Liver (tissue), 9 donors: ENCODE results near the gene DZIP1. TPM values are rescaled to one million over a fixed set of nuclear protein-coding genes. Genes with fewer than 3 reads are reported as not detected.

Experiments used
- DNase-seq: peaks from one replicate; pipeline ENCODE4 v3.0.0-alpha.2; 2017; ENCODE audit warnings: low spot score
- H3K27ac ChIP-seq, 2 donors: one replicate each; pipeline ENCODE4 v1.7.0; 2013; ENCODE audit warnings: inconsistent platforms in 2 of 2, low read length in 2 of 2, control low read depth in 1 of 2, low read depth in 1 of 2, mild to moderate bottlenecking in 1 of 2
- H3K27me3 ChIP-seq, 4 donors: one replicate each; pipeline versions ENCODE4 v1.6.1 to v1.7.0; 2013; ENCODE audit warnings: low read length in 3 of 4, inconsistent platforms in 1 of 4, mild to moderate bottlenecking in 1 of 4, moderate library complexity in 1 of 4; ENCODE audit not compliant: control insufficient read depth in 4 of 4, insufficient read depth in 4 of 4
- H3K36me3 ChIP-seq, 4 donors: one replicate each; pipeline versions ENCODE4 v1.6.1 to v1.7.0; 2013; ENCODE audit warnings: low read length in 3 of 4, mild to moderate bottlenecking in 3 of 4, low read depth in 1 of 4, moderate library complexity in 1 of 4; ENCODE audit not compliant: control insufficient read depth in 4 of 4, insufficient read depth in 3 of 4
- H3K4me1 ChIP-seq, 4 donors: one replicate each; pipeline versions ENCODE4 v1.6.1 to v1.7.0; 2013; ENCODE audit warnings: low read length in 3 of 4, mild to moderate bottlenecking in 3 of 4, moderate library complexity in 1 of 4; ENCODE audit not compliant: control insufficient read depth in 4 of 4, insufficient read depth in 4 of 4
- H3K4me3 ChIP-seq, 3 donors: one replicate each; pipeline versions ENCODE4 v1.6.1 to v1.7.0; 2013; ENCODE audit warnings: low read length in 3 of 3, control low read depth in 1 of 3, low read depth in 1 of 3, mild to moderate bottlenecking in 1 of 3
- H3K9ac ChIP-seq, 2 donors: one replicate each; pipeline ENCODE4 v1.7.0; 2013; ENCODE audit warnings: low read length in 2 of 2, mild to moderate bottlenecking in 2 of 2, moderate library complexity in 2 of 2, control low read depth in 1 of 2, low read depth in 1 of 2
- H3K9me3 ChIP-seq, 4 donors: one replicate each; pipeline versions ENCODE4 v1.6.1 to v1.7.0; 2013; ENCODE audit warnings: low read length in 3 of 4; ENCODE audit not compliant: control insufficient read depth in 4 of 4
- CTCF ChIP-seq: fragments of 150-350 bp; IDR thresholded peaks from 2 replicates; pipeline ENCODE4 v1.5.1; 2017; ENCODE audit warnings: improper control_type of control experiment, low read depth, low read length; ENCODE audit not compliant: missing input control
- EGR1 ChIP-seq, 2 donors: IDR thresholded peaks; 2 replicates each; pipeline ENCODE4 v1.6.1; 2016 to 2018; ENCODE audit warnings: antibody characterized with exemption in 2 of 2, low read depth in 2 of 2
- FOXA1 ChIP-seq: IDR thresholded peaks from 2 replicates; pipeline ENCODE4 v1.6.1; 2016; ENCODE audit warnings: antibody characterized with exemption
- FOXA2 ChIP-seq: IDR thresholded peaks from 2 replicates; pipeline ENCODE4 v1.6.1; 2016; ENCODE audit warnings: antibody characterized with exemption
- GABPA ChIP-seq, 2 donors: IDR thresholded peaks in 1 of 2; conservative IDR thresholded peaks in 1 of 2; 2 replicates each; pipeline ENCODE4 v1.6.1; 2016; ENCODE audit warnings: antibody characterized with exemption in 2 of 2, mild to moderate bottlenecking in 1 of 2, moderate library complexity in 1 of 2
- JUND ChIP-seq, 2 donors: IDR thresholded peaks; 2 replicates each; pipeline ENCODE4 v1.6.1; 2016; ENCODE audit warnings: antibody characterized with exemption in 2 of 2
- REST ChIP-seq: IDR thresholded peaks from 2 replicates; pipeline ENCODE4 v1.6.1; 2016; ENCODE audit warnings: antibody characterized with exemption, mild to moderate bottlenecking
- RXRA ChIP-seq, 2 donors: IDR thresholded peaks; 2 replicates each; pipeline ENCODE4 v1.6.1; 2017 to 2018; ENCODE audit warnings: antibody characterized with exemption in 2 of 2, mild to moderate bottlenecking in 1 of 2
- YY1 ChIP-seq: IDR thresholded peaks from 2 replicates; pipeline ENCODE4 v1.6.1; 2016; ENCODE audit warnings: antibody characterized with exemption, mild to moderate bottlenecking
- WGBS: extraction: QIAGEN DNeasy Blood & Tissue Kit; methylation state at CpG from one replicate; pipeline ENCODE4 v1.1.7; 2013; 5-methylcytosine and 5-hydroxymethylcytosine counted together
- polyA plus RNA-seq, 2 donors: library from polyadenylated mRNA; stranded (reverse) in 1 of 2; unstranded in 1 of 2; fragments of 200-250 nt in 1 of 2; fragments of >200 nt in 1 of 2; fragmentation: Nextera tagmentation in 1 of 2; extraction: Ambion mirVana in 1 of 2; gene quantifications; one replicate each; pipeline versions ENCODE4 v1.2.1 to v1.2.3, GENCODE V29; 2013 to 2015
- total RNA-seq, 2 donors: library from RNA; depleted of rRNA; stranded (reverse); fragments of >200 nt; gene quantifications; one replicate each; pipeline ENCODE4 v1.2.3, GENCODE V29; 2014
- TF ChIP-seq, protein P1 (sequence below): IDR thresholded peaks from 2 replicates; pipeline ENCODE4 v1.6.1; 2016; ENCODE audit warnings: antibody characterized with exemption
- TF ChIP-seq, protein P2 (sequence below): IDR thresholded peaks from 2 replicates; pipeline ENCODE4 v1.6.1; 2016; ENCODE audit warnings: antibody characterized with exemption
- donor health status: healthy.
- donor health status: healthy.
- donor health status: healthy.
- donor health status: healthy.
- donor health status: healthy.

Gene DZIP1
- total and polyA plus RNA-seq, 4 donors, result 0.46 to 2.0 (median 1.3) TPM

GRCh38 chr13:95560387-95560786 is 84.1 kb downstream of the DZIP1 start:
- H3K9ac ChIP-seq, result no peak overlapping the region
- no peaks in the 10 kb centered on the region for H3K9me3 ChIP-seq
- no peak overlapping the region for H3K27ac ChIP-seq
- WGBS, result 79% methylated on average over 6 of the region's 6 CpGs
- no peaks in the 10 kb centered on the region for H3K27me3 ChIP-seq
- no peaks in the 10 kb centered on the region for H3K36me3 ChIP-seq
- no peak for DNase-seq
- no peaks in the 10 kb centered on the region for H3K4me1 ChIP-seq
- no peak overlapping the region for H3K4me3 ChIP-seq
- no peak for TF ChIP-seq JUND (IDR thresholded peaks at IDR 0.05)

- TF ChIP-seq FOXA1 (no peak), FOXA2 (no peak), GABPA (IDR thresholded peaks at IDR 0.05 in 1 of 2, conservative IDR thresholded peaks at IDR 0.05 in 1 of 2) (no peak), EGR1 (IDR thresholded peaks at IDR 0.05; ENCODE audit: low read depth in 2 of 2) (no peak), RXRA (IDR thresholded peaks at IDR 0.05) (no peak)
- TF ChIP-seq, protein P1, sequence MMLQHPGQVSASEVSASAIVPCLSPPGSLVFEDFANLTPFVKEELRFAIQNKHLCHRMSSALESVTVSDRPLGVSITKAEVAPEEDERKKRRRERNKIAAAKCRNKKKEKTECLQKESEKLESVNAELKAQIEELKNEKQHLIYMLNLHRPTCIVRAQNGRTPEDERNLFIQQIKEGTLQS, result no peak
- peaks cover 0 to 1% (median 0%) of the 10 kb centered on the region in 4 donors for H3K9me3 ChIP-seq
- H3K4me1 ChIP-seq, result no peaks in the 10 kb centered on the region
- H3K36me3 ChIP-seq, result no peaks in the 10 kb centered on the region
- peaks cover 0 to 3% (median 0%) of the 10 kb centered on the region in 4 donors for H3K27me3 ChIP-seq
- no peak overlapping the region for H3K27ac ChIP-seq
- 55% methylated on average over 6 of the region's 6 CpGs for WGBS
- DNase-seq, result no peak
- H3K4me3 ChIP-seq, result no peak overlapping the region
- H3K9ac ChIP-seq, result no peak overlapping the region
Measured at GRCh38 chr13:95559100-95559499, 85.4 kb downstream of the DZIP1 start.

DNA sequence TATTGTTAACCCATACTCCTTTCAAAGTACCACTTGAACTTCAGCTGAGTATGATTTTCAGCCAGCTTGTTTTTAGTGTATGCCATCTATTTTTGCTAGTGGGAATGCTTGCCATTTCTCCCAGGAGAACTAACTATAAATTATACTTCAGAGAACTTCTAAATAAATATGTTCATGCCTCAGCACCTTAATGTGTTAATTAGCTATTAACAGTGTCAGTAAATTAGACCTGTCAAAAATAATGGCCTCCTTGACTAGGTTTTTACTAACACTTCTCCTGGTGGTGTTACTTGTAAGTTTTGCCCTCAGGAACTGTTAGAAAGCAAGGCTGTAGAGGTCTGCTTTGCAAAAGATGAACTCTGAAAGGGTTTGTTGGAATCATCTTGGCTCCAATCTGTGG is 87.5 kb downstream of the DZIP1 start:
- H3K9ac ChIP-seq, result no peak overlapping the region
- no peak overlapping the region for H3K4me3 ChIP-seq
- H3K4me1 ChIP-seq, result peaks cover 0 to 5% (median 0%) of the 10 kb centered on the region in 4 donors
- TF ChIP-seq, protein P2, sequence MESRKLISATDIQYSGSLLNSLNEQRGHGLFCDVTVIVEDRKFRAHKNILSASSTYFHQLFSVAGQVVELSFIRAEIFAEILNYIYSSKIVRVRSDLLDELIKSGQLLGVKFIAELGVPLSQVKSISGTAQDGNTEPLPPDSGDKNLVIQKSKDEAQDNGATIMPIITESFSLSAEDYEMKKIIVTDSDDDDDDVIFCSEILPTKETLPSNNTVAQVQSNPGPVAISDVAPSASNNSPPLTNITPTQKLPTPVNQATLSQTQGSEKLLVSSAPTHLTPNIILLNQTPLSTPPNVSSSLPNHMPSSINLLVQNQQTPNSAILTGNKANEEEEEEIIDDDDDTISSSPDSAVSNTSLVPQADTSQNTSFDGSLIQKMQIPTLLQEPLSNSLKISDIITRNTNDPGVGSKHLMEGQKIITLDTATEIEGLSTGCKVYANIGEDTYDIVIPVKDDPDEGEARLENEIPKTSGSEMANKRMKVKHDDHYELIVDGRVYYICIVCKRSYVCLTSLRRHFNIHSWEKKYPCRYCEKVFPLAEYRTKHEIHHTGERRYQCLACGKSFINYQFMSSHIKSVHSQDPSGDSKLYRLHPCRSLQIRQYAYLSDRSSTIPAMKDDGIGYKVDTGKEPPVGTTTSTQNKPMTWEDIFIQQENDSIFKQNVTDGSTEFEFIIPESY, result no peak
- no peak for TF ChIP-seq CTCF
- TF ChIP-seq FOXA1, result no peak
- TF ChIP-seq, protein P1, result no peak
- no peak for TF ChIP-seq EGR1 (IDR thresholded peaks at IDR 0.05; ENCODE audit: low read depth in 2 of 2)
- no peak for TF ChIP-seq GABPA (IDR thresholded peaks at IDR 0.05 in 1 of 2, conservative IDR thresholded peaks at IDR 0.05 in 1 of 2)
- no peak for TF ChIP-seq YY1
- TF ChIP-seq REST, result no peak
- no peak overlapping the region for H3K27ac ChIP-seq
- no peaks in the 10 kb centered on the region for H3K36me3 ChIP-seq
- no peak for DNase-seq
- peaks cover 0 to 6% (median 2%) of the 10 kb centered on the region in 4 donors for H3K27me3 ChIP-seq
- peaks cover 0 to 2% (median 0%) of the 10 kb centered on the region in 4 donors for H3K9me3 ChIP-seq
